ENCODE measurements around the gene RIOK2. TPM values are rescaled to one million over a fixed set of nuclear protein-coding genes. Genes with fewer than 3 reads are reported as not detected.
"Not testable (repeated sequence)": the region's sequence is repeated elsewhere in the genome, so short reads cannot be mapped to it uniquely, and the experiment has no call there.

The RIOK2 gene
- polyA plus RNA-seq, 1 donor, result 37.6 TPM

- DNase-seq (ENCODE audit: low read depth), result no peak
Observed at GRCh38 chr5:97167435-97167834, 15.6 kb downstream of the RIOK2 start.

- DNase-seq (ENCODE audit: low read depth), result no peak
Observed at GRCh38 chr5:97165726-97166125, 17.3 kb downstream of the RIOK2 start.

- DNase-seq (ENCODE audit: low read depth), result no peak
Observed at GRCh38 chr5:97164846-97165245, 18.2 kb downstream of the RIOK2 start.

- no peak for DNase-seq (ENCODE audit: low read depth)
Observed at GRCh38 chr5:97163790-97164285, 19.2 kb downstream of the RIOK2 start.

GRCh38 chr5:97163360-97163764 lies 19.7 kb downstream of the RIOK2 start:
- no peak for DNase-seq (ENCODE audit: low read depth)

GRCh38 chr5:97162045-97162444 lies 21.0 kb downstream of the RIOK2 start:
- DNase-seq (ENCODE audit: low read depth), result peak; percentile 72

GRCh38 chr5:97157689-97158088 lies 25.4 kb downstream of the RIOK2 start:
- DNase-seq (ENCODE audit: low read depth), result no peak

GRCh38 chr5:97151370-97151769 lies 31.7 kb downstream of the RIOK2 start:
- DNase-seq (ENCODE audit: low read depth), result no peak

GRCh38 chr5:97150401-97150800 lies 32.6 kb downstream of the RIOK2 start:
- no peak for DNase-seq (ENCODE audit: low read depth)

GRCh38 chr5:97149709-97150108 lies 33.3 kb downstream of the RIOK2 start:
- no peak for DNase-seq (ENCODE audit: low read depth)

- DNase-seq (ENCODE audit: low read depth), result no peak
Observed at GRCh38 chr5:97148288-97148687, 34.8 kb downstream of the RIOK2 start.

- no peak for DNase-seq (ENCODE audit: low read depth)
Observed at GRCh38 chr5:97143704-97144103, 39.3 kb downstream of the RIOK2 start.

- no peak for DNase-seq (ENCODE audit: low read depth)
Observed at GRCh38 chr5:97142521-97143254, 40.4 kb downstream of the RIOK2 start, which contains the start of gene LIX1. Gene LIX1 (minus strand): TSS chr5:97142611. CDS start chr5:97142576, 35 bp downstream.

GRCh38 chr5:97141539-97141938 lies 41.5 kb downstream of the RIOK2 start:
- no peak for DNase-seq (ENCODE audit: low read depth)

- no peak for DNase-seq (ENCODE audit: low read depth)
Observed at GRCh38 chr5:97141031-97141430, 42.0 kb downstream of the RIOK2 start.

- DNase-seq (ENCODE audit: low read depth), result not testable (repeated sequence)
Observed at GRCh38 chr5:97140250-97140649, 42.8 kb downstream of the RIOK2 start.

GRCh38 chr5:97136475-97136874 lies 46.6 kb downstream of the RIOK2 start:
- DNase-seq (ENCODE audit: low read depth), result no peak

GRCh38 chr5:97135868-97136267 lies 47.2 kb downstream of the RIOK2 start:
- no peak for DNase-seq (ENCODE audit: low read depth)

GRCh38 chr5:97134634-97135033 lies 48.4 kb downstream of the RIOK2 start:
- DNase-seq (ENCODE audit: low read depth), result no peak

- DNase-seq (ENCODE audit: low read depth), result no peak
Observed at GRCh38 chr5:97133101-97133500, 49.9 kb downstream of the RIOK2 start.

GRCh38 chr5:97131921-97132320 lies 51.1 kb downstream of the RIOK2 start:
- no peak for DNase-seq (ENCODE audit: low read depth)

- no peak for DNase-seq (ENCODE audit: low read depth)
Observed at GRCh38 chr5:97131139-97131710, 51.8 kb downstream of the RIOK2 start.

- DNase-seq (ENCODE audit: low read depth), result no peak
Observed at GRCh38 chr5:97127727-97128126, 55.3 kb downstream of the RIOK2 start.

Measured in forelimb muscle (tissue), 1 donor.